GM19035 (cell line): ENCODE data around the gene PKDREJ.
"Not testable (repeated sequence)": the region's sequence is repeated elsewhere in the genome, so short reads cannot be mapped to it uniquely, and the experiment has no call there.

ENCODE experiments used
- ATAC-seq: cut with Tn5 transposase; IDR thresholded peaks from one replicate; pipeline ENCODE4 v1.9.1; 2021; ENCODE audit not compliant: unreplicated experiment

Gene PKDREJ

GRCh38 chr22:46263216-46263590 lies at the start of gene PKDREJ:
Gene PKDREJ (minus strand): TSS chr22:46263343. CDS start chr22:46263322, 21 bp downstream.
- no peak for ATAC-seq

DNA sequence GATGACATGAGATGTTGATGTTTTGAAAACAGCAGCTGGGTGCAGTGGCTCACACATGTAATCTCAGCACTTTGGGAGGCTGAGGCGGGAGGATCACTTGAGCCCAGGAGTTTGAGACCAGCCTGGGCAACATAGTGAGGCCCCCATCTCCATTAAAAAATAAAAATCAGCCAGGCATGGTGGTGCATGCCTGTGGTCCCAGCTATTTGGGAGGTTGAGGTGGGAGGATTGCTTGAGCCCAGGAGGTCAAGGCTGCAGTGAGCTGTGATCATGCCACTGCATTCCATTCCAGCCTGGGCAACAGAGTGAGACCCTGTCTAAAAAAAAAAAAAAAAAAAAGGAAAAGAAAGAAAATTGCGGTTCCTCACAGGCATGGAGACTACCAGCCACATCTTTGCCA lies 49.7 kb upstream of the PKDREJ start:
- not testable (repeated sequence) for ATAC-seq

GRCh38 chr22:46312056-46312455 lies 48.9 kb upstream of the PKDREJ start:
- ATAC-seq = no peak

GRCh38 chr22:46309526-46310085 lies 46.5 kb upstream of the PKDREJ start:
- ATAC-seq = no peak

DNA sequence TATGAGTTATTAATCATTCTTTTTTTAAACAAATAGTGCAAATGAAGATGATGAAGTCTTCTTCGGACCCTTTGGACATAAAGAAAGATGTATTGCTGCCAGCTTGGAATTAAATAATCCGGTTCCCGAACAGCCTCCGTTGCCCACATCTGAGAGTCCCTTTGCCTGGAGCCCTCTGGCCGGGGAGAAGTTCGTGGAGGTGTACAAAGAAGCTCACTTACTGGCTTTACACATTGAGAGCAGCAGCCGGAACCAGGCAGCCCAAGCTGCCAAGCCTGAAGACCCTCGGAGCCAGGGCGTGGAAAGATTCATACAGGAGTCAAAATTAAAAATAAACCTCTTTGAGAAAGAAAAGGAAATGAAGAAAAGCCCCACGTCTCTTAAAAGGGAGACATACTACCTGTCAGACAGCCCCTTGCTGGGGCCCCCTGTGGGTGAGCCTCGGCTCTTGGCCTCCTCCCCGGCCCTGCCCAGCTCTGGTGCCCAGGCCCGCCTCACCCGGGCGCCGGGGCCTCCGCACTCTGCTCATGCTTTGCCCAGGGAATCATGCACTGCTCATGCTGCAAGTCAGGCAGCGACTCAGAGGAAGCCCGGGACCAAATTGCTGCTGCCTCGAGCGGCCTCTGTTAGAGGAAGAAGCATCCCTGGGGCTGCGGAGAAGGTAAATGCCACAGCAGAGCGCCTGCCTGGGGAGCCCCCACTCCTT lies 45.3 kb upstream of the PKDREJ start:
- no peak for ATAC-seq

DNA sequence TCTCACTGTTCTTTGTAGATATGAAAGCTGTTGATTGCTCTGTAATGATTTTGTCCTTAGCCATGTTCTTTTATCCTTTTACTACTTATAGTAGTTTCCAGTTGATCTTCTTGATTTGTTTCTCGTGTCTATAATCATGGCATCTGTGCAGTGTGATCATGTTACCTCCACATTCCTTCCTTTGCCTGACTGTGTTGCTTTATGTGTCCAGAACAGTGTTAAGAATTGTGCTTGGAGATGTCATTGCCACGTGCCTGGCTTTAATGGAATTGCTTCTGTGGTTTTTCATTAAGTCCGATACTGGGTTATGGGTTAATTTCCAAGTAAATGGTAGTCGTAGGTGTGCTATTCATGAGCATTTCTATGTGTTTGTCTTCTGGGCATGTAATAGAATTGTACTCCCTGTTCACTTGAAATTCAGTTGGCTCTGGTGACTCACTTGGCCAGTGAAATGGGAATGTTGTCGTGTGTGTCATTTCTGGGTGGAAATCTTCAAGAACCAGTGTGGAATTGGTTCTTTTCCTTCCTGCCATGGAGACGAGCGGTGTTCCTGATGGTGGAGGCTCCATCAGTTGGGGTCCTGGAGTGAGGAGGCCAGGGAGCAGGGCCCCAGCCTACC lies 40.3 kb upstream of the PKDREJ start:
- ATAC-seq = no peak

DNA sequence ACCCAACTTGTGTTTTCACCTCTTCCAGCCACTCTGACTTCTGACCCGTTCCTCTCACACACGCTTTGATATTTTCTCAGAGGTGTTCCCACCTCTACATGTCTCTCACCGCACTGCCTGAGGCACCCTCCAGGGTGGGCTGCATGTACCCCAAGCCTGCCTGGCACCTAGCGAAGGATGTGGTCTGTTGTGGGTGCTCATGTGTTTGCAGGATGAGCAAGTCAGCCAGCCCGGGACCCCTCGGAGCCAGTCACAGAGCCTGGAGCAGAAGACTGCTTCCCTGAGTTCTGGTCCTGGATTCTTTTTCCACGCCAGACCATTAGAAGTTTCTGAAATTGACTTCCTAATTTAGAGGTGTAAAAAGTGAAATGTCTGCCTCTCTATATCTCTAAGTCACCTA lies 37.3 kb upstream of the PKDREJ start:
- ATAC-seq = no peak

DNA sequence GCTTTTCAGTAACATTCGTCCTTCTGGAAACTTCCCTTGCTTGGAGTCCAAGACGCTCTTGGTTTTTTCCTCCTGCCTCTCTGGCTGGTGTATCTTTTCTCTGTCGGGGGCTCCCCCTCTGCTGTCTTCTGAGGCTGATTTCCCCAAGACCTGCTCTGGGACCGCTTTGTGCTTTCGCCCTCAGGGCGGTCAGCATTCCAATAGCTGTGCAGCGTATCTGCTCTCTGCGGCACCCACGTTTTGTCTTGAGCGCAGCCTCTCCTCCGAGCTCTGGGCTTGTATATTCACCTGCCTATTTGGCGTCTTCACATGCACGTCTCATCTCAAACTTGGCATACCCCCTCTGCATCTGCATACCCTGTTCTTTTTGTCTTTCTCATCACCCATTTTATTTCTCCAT lies 36.0 kb upstream of the PKDREJ start:
- ATAC-seq = no peak

DNA sequence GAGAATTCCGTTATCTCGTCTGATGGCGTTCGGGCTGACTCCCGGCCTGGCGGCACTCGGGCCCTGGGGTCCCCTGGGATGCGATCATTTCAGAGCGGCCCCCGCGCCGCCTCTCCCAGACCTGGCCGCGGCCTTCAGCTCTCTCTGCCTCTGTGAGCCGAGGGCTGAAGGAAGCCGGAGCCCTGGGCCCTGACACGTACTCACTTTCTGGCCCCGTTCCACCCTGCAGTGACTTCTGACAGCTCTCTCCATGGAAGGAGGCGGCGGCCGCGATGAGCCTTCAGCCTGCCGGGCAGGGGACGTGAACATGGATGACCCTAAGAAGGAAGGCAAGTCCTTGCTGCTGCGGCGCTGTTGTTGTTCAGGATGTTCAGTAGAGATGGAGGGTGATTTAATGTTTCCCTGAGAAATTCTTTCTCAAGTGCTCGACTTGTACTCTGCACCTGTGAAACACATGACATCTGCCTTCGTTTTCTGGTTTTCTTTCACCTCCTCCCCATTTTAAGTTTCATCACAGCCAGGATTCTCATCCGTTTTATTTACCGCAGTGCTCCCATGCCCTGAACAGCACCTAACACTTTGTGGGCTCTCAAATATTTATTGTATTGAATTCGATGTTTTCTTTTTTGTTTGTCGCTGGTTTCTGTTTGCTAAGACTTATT lies 34.1 kb upstream of the PKDREJ start:
- ATAC-seq = peak; percentile 28

DNA sequence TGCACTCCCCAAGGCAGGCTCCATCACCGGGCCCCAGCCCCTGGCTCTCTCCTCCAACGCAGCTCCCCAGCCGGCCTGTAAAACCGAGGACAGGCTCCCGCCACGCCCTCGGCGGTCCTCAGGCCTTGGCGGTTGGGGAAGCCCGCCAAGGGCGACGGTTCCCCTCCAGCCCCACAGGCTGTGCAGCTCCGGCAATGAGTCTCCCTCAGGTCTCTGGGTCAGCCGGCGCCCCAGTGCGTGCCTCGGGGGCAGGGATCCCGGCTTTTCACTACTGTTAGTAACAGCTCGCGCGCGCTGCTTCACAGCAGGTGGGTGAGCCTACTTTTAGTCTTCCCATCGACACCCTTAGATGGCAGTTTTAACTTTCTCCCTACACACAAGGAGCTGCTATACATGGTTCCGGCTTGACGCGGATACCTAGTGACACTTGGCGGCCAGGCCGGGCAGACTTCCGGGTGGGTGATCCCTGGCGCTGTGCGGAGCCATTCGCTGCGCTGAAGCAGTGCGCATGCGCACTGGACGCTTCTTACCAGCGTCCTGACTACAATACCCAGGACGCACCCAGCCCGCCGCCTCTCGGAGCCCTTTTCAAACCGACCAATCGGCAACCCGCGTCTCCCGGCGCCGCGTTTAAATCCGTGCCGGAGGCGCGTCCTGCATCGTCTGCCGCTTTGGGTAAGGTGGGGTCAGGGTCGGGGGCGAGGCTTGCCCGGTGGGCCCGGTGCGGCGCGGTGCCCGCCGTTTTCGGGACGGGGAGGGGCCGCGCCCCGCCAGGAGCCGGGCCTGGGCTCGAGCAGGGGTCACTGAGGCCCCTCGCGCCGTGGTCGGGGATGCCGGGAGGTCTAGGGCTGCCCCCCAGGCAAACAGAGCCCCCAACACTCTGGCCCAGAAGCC lies 33.4 kb upstream of the PKDREJ start, which contains the start of gene GTSE1:
GTSE1 (plus strand) TSS at position 614 of the 894 bp plus-strand sequence. CDS start 531 bp downstream, outside the sequence.
- peak; percentile 92 for ATAC-seq

DNA sequence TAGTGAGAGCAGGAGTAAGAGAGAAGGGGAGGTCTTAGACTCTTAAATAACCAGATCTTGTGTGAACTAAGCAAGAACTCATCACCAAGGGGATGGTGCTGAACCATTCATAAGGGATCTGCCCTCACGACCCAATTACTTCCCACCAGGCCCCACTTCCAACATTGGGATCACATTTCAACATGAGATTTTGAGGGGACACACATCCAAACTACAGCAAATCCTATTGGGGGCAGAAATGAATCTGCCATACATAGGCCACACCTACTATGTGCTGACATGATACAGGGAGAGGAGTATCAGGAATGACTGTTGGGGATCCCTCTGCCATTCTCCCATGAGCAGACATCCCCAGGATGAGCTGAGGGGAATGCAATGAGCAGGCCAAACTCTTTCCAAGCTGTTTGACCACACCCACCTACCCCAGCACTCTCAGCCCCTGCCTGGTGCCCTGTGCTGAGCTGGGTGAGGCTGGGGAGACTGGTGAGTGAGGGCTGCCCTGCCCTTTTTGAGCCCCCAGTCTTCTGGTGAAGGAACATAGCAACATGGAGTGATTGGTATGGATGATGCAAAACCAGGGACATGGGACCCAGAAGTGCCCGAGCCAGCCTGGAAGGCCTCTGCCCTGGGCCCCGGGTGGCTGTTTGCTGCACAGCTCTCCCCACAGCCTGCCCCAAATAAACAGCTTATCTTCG lies 32.3 kb upstream of the PKDREJ start:
- no peak for ATAC-seq

GRCh38 chr22:46294784-46295183 lies 31.6 kb upstream of the PKDREJ start:
- ATAC-seq = no peak

GRCh38 chr22:46293577-46294260 lies 30.6 kb upstream of the PKDREJ start:
- no peak for ATAC-seq

- no peak for ATAC-seq
Measured at GRCh38 chr22:46292732-46293131, 29.6 kb upstream of the PKDREJ start.

DNA sequence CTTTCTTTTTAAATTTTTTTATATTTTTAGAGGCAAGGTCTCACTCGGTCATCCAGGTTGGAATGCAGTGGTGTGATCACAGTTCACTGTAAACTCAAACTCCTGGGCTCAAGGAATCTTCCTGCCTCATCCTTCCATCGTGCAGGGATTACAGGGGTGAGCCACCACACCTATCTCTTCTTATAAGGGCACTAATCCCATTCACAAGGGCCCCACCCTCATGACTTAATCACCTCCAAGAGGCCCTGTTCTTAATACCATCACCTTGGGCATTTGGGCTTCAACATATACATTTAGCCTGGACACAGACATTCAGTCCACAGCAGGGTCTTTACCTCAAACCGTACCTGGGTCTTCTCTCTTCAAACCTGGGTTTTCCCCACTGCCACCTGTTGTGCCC lies 29.0 kb upstream of the PKDREJ start:
- ATAC-seq = no peak

DNA sequence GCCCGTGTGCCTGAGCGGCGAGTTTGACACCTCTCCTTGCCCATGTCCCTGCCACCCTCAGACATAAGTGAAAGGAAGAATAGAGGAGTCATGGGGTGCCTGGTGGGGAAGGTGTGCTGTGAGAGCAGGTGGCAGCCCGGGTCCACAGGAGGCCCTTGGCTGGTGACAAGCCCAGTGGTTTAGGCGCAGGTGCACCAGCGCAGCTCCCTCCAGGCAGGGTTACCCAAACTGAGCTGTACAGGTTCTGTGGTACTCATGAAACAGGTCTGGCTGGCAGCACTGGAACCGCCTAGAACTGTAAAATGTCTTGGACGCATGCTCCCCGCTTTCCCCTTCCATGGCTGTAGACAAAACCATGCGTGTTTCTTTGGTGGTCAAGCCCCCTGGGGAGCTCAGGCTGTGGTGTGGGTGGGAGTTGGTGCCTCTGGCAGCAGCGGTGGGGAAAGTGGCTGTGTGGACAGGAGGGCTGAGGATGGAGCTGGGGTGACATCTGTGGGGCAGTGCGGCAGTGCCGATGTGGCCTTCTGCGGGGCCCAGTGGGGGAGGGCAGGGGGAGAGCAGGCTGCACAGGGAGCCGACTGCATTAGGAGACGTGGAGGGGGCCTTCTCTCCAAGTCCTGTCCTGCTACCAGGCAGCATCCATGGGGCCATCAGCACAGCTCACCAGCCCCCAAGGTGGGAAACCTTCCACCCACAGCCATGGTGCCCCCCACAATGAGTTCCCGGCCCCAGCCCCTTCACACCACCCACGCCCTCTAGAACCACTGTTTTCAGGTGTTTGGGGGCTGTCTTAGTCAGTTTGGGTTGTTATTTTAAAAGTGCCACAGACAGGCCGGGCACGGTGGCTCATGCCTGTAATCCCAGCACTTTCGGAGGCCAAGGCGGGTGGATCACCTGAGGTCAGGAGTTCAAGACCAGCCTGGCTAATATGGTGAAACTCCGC lies 28.0 kb upstream of the PKDREJ start:
- no peak for ATAC-seq

DNA sequence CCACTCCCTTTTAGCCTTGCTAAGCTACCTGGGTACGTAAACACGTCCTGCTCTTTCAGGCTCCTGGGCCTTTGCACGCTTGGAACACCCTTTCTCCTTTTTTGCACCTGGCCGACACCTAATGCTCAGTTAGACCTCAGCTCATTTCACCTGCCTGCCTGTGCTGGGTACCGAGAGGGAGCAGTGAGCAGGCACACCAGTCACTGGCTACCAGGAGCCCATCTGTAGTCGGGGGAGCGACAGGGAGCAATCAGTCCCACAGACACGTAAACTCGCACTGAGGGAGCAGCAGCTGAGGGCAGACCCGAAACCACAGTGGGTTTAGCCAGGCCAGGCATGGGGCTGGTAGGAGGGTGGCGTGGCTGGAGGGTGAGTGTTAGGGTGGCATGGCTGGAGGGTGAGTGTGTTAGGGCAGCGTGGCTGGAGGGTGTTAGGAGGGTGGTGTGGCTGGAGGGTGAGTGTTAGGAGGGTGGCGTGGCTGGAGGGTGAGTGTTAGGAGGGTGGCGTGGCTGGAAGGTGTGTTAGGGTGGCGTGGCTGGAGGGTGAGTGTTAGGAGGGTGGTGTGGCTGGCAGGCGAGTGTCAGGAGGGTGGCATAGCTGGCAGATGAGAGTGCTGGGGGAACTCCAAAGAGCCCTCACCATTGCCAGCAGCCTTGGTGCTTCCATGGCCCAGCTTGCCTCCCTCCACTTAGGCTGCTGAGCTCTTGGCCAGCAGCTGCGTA lies 27.1 kb upstream of the PKDREJ start:
- no peak for ATAC-seq
